Hematopoietic multipotent progenitor cell treated with erythropoietin and hydrocortisone succinate and interleukin-3 and kit ligand, for 4 days (in vitro differentiated cells): ENCODE results near the gene RPS29.
"Not testable (repeated sequence)": the region's sequence is repeated elsewhere in the genome, so short reads cannot be mapped to it uniquely, and the experiment has no call there.

Experiments
- DNase-seq: peaks from one replicate; pipeline ENCODE4 v3.0.0-alpha.2; 2015

RPS29 gene

DNA sequence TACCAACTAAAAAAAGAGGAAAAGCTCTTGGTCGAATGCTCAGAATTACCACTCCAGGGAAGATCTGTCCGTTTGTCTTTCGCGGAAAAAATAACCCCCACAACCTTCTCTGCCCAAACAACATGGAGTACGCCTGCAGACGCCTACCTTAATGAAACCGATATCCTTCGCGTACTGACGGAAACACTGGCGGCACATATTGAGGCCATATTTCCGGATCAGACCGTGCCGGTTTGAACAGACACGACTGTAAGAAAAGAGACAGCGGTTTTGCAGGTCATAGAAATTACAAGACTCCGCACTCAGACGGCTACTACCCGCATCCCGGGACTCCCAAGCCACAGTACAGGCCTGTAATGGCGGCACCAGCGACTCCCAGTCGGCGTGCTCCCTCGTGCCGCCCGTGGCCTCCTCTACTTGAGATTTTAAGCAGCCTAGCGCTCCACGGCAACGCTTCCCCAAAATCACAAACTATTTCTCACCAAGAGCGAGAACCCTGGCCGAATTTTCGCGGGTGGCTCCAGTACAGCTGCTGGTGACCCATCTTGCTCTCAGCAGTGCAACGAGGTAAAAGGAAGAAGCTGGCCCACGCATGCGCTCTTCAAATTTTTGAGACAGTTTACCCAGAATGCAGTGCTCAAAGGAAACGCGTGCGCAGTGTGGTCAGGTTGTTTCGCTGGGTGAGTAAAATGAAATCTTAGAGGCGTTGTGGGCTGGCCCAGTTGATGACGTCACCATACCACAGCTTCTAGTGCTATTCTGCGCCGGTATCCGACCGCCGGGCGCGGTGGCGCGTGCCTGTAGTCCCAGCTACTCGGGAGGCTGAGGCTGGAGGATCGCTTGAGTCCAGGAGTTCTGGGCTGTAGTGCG lies at the start of gene RPS29:
TSS of gene RPS29 (minus strand) at position 578 of the 870 bp plus-strand sequence. CDS start at position 544, 34 bp downstream.
- peak; percentile 99 for DNase-seq

DNA sequence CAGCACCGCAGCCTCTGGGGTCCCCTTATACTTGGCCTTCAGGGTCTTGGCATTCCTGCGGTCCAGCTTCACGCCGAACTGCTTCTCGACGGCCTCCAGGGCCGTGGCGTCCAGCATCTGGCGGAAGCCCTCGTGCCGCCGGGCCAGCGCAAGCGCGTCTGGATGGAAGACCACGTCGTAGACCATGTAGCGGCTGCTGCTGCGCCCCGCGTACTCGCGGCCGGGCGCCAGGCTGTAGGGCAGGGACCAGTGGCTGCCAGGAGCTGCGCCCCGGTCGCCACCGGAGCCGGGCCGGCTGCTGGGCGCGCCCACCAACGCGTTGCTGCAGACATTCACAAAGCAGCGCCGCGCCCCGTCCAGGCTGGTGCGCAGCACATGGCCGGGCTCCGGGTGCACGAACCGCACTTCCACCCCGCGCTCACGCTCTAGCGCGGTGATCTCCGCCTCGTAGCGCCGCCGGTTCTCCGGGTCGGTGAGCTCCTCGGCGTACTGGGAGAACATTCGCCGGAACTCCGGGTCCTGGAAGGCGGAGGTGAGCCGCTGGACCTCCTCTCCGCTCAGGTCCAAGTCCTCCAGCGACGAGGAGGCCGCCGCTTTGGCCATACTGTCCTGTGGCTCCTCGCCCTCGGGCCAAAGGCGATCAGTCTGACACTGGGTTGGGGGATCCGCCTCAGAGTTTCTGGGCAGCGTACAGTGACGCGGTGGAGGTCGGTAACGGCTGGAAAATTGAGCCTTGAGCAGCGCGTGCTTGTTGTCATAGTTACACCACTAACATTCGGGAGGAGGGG lies 48.6 kb upstream of the RPS29 start, which contains the start of gene DNAAF2:
TSS of gene DNAAF2 (minus strand) at position 698 of the 788 bp plus-strand sequence. CDS start at position 603, 95 bp downstream.
- DNase-seq: peak; percentile 83

DNA sequence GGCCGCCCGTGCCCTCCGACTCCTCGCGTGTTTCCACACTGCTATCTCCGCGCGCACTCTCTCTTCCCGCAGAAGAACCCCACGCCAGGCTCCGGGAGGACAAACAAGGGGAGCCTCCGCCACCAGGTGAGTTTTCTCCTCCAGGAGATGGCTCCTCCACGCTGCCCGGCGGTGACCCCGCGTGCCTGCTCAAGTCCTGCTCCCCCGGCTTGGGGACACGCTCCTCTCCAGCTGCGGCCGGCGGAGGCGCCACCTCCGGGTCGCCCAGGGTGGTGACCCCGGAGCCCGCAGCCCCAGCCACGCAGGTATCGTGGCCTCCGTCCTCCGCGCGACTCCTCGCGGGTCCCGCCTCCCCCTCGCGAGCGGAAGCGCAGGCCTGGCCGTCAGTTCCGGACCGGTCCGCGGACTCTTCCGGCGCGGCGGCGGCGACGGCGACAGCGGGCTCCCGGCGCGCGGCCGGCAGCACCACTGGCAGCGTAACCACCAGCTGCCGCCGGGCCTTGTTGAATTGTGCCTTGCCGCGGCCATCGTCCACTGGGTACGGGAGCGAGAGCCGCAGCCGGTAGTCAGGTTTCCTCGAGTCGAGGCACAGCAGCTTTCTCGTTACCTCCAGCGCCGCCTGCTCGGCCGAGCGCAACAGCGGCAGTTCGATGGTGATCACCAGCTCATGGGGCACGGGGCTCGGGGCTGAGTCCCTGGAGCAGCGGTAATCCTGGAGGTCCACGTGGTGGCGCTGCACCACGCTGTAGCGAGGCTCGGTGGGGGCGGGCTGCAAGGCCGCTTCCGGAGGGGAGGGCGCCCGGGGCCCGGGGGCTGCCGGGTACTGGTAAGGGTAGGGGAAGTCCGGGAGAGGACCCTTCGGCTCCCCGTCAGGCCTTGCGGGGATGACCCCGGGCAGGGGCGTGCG lies 47.7 kb upstream of the RPS29 start:
- DNase-seq: peak; percentile 98

DNA sequence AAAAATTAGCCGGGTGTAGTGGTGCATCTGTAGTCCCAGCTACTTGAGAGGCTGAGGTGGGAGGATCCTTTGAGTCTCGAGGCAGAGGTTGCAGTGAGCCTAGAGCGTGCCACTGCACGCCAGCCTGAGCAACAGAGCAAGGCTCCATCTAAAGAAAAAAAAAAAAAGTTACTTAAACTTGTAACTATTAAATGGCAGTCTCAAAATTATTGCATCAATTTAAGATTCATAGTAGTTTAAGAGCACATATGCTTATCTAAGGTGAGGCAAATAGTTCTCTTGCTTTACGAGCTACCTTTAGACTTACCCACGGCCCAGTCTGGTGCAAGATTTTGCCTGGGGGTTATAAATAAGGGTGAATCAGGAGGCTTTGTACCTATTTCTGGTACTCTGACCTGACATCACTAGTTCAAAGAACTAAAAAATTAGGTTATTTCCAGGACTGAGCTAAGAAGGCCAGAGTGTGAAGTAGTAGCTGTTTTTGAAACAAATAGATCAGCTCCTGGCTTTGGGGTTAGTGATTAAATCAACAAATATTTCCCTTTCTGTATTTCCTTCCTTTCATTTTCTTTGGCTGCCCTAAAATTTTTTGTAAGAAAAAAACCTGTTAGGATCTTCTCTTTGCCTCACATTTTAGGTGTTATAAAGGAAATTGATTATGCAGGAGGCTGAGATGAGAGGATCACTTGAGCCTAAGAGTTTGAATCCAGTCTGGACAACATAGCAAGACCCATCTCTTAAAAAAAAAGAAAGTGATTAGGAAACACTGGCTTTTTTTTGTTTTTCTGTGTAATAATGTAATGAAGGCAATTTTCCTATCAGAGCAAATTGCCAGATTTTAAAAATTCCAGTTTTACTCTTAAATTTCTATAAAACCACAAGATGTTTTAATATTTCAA lies 38.0 kb upstream of the RPS29 start:
- DNase-seq: no peak

DNA sequence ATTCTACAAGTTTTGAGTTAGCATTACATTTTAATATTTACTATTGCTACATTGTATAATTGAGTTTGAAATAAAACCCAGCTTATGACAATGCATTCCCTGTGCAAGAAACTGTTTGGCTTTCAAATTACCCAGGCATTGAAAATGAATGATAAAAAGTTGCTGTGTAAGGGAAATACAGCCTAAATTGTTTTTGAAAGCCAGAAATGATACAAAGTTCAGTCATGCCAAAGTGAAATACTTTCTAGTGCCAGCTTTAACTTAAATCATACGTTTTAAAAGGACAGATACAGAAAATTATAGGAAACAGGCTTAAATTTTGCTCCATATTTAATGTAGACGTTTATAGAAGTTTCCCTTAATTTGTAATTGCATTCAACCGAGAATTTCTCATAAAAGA lies 37.2 kb upstream of the RPS29 start:
- DNase-seq: no peak

DNA sequence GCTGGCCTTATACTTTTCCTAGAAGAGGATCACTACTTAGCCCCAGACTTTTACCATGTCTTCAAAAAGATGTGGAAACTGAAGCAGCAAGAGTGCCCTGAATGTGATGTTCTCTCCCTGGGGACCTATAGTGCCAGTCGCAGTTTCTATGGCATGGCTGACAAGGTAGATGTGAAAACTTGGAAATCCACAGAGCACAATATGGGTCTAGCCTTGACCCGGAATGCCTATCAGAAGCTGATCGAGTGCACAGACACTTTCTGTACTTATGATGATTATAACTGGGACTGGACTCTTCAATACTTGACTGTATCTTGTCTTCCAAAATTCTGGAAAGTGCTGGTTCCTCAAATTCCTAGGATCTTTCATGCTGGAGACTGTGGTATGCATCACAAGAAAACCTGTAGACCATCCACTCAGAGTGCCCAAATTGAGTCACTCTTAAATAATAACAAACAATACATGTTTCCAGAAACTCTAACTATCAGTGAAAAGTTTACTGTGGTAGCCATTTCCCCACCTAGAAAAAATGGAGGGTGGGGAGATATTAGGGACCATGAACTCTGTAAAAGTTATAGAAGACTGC lies 35.9 kb upstream of the RPS29 start:
- DNase-seq: no peak

DNA sequence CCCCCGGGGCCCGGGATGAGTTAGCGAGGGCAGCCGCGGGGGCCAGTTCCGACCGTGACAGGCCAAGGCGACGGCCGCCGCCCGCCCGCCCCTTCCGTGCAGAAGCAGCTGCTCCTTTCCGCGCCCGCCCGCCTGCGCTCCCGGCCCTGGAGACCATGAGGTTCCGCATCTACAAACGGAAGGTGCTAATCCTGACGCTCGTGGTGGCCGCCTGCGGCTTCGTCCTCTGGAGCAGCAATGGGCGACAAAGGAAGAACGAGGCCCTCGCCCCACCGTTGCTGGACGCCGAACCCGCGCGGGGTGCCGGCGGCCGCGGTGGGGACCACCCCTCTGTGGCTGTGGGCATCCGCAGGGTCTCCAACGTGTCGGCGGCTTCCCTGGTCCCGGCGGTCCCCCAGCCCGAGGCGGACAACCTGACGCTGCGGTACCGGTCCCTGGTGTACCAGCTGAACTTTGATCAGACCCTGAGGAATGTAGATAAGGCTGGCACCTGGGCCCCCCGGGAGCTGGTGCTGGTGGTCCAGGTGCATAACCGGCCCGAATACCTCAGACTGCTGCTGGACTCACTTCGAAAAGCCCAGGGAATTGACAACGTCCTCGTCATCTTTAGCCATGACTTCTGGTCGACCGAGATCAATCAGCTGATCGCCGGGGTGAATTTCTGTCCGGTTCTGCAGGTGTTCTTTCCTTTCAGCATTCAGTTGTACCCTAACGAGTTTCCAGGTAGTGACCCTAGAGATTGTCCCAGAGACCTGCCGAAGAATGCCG lies 35.1 kb upstream of the RPS29 start:
- peak; percentile 91 for DNase-seq

DNA sequence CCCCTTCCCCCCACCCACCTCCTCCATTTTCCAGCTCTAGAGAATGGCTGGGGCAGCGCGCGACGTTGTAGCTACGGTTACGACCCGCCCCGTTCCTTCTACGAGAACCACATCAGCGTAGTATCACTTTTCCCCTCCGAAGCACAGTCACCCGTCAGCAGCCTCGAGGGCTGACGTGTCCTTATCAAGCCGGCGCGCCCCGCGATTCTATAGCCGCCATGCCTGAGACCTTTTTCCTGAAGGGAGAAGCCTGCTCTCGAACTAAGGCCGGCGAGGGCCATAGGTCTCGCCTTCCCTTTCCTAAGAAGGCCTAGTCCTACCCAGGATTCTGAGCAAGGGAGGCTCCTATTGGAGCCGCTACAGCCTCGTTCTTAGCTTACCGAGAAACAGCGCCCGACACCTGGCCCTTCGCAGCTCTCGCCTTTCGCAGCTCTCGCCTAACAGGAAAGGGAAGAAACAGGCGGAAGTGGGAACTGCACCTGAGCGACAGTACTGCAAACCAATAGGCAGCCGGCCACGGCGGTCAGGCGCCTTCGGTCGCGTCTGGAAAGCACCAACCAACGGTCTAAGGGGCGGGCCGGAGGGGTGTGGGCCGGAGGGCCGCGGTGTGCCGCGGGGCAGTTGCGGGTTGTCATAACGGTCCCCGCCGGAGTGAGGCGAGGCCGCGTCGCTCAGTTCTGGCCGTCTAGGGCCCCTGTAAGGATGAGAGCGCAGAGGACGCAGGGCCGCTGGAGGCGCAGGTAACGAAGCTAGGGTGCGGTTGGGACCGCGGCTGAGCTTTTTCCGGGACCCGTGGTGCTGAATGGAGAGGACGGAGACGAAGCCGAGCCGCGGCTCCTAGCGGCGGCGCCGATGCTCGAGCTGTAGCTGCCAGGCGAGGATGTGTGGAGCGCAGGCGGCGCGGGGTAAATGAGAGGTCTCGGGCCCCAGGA lies 34.3 kb upstream of the RPS29 start, which contains the start of the genes MGAT2 and RPL36AL:
TSS of gene MGAT2 (plus strand) at position 618 of the 932 bp plus-strand sequence. CDS start 470 bp downstream, outside the sequence.
TSS of gene RPL36AL (minus strand) at position 445 of the 932 bp plus-strand sequence. CDS start 1,522 bp downstream, outside the sequence.
- peak; percentile 99 for DNase-seq

DNA sequence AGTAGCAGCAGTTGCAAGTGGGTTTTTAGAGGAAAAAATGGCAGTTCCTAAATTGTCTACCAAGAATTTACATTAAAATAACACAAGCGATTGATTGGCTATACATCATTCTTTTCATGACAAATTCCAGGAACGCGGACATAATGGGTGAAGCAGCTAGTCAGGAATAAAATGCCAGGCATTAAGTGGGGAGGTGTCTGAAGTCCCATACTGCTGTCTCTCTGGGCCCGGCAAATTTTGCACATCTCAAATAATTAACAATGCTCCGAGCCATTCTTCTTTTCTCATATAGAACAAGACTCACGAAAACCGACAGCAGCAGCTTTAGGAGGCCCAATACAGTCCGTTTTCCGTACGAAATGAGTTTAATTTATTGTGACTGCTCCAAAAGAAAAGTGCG lies 33.5 kb upstream of the RPS29 start:
- DNase-seq: no peak

DNA sequence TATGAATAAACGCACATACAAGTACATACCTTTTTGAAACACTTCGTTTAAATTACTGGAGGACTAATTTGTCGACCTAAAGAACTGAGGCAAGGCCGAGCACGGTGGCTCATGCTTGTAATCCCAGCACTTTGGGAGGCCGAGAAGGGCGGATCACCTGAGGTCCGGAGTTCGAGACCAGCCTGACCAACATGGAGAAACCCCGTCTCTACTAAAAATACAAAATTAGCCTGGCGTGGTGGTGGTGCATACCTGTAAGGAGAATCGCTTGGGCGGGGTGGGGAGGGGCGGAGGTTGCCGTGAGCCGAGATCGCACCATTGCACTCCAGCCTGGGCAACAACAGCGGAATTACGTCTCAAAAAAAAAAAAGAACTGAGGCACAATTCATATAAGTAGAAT lies 33.1 kb upstream of the RPS29 start:
- not testable (repeated sequence) for DNase-seq

DNA sequence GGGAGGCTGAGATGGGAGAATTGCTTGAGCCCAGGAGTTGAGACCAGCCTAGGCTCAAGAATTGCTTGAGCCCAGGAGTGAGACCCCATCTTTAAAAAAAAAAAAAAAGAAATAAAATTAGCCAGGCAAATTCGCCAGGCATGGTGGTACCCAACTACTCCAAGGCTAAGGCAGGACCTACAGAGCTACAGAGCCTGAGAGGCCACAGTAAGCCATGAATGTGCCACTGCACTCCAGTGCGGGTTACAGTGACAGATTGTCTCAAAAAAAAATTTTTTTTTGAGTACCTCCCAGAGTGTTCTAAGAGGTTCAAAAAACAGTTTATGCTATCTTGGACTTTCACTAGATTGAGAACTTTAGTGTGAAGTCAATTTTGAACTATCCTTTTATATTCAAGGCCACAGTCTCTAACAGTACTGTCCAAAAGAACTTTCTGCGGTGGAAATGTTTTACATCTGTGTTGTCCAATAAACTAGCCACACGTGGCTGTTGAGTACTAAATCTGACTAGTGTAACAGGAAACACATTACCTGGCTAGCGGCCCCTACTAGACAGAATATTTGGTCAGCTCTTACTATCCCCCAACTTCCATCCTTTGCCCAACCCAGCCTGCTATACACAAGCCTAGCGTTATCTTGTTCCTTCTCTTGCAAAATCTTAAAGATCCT lies 31.8 kb upstream of the RPS29 start:
- no peak for DNase-seq

DNA sequence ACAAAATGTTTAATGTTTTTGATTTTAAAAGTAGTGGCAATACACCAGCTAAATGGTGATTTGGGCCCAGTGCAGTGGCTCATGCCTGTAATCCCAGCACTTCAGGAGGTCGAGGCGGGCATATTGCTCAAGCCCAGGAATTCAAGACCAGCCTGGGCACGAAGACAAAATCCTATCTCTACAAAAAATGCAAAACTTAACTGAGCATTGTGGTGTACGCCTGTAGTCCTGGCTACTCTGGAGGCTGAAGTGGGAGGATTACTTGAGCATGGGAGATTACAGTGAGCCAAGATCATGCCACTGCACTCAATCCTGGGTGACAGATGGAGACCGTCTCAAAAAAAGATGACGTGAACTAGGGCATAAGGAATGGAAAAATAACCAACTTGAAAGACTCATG lies 29.6 kb upstream of the RPS29 start:
- no peak for DNase-seq

DNA sequence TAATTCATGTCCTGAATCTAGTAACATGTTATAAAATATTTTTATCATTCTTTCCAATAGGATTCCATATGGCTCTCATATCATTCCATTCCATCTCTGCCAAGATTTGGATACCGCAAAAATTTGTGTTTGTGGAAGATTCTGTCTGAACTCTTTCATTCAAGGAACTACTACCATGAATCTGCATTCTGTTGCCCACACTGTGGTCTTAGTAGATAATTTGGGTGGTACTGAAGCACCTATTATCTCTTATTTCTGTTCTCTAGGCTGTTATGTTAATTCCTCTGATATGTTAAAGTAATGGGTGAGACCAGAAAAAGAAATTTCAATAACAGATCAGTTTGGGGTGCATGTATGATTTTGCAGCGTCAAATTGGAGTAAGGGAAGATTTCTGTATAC lies 28.0 kb upstream of the RPS29 start:
- peak; percentile 64 for DNase-seq

DNA sequence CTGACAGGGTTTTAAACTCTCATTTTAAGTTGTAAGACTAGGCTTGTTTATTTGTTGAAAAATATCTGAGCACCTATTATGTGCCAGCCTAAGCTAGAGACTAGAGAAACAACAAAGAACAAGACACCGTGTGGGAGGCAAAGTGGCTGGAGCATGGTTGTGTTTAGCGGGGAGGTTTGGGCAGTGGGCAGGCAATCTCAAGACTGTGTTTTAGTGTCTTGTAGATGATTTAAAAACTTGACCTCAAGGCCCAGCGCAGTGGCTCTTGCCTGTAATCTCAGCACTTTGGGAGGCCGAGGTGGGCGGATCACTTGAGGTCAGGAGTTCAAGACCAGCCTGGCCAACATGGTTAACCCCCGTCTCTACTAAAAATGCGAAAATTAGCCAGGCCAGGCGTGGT lies 26.5 kb upstream of the RPS29 start:
- DNase-seq: no peak

DNA sequence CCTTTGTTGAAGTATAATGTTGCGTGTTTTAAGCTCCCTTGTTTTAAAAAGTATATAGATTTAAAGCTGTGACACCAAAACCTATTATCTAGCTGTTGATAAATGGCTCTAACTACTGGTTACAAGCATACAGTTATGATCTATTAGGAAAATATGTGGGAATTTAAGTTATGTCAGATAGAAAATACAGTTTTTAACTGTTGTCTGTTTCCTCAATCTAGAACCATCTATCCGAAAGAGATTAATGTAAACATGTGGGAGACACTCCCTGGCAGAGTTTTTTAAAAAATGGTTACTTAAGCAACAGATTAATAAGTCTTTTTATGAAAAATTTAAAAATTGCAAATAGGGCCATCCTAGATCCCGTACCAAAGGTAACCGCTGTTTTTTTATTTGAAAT lies 26.1 kb upstream of the RPS29 start:
- DNase-seq: no peak

DNA sequence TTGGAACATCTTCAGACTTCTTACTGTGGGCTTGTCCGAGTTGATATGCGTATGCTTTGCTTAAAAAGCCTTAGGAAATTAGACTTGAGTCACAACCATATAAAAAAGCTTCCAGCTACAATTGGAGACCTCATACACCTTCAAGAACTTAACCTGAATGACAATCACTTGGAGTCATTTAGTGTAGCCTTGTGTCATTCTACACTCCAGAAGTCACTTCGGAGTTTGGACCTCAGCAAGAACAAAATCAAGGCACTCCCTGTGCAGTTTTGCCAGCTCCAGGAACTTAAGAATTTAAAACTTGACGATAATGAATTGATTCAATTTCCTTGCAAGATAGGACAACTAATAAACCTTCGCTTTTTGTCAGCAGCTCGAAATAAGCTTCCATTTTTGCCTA lies 21.4 kb upstream of the RPS29 start:
- DNase-seq: no peak

DNA sequence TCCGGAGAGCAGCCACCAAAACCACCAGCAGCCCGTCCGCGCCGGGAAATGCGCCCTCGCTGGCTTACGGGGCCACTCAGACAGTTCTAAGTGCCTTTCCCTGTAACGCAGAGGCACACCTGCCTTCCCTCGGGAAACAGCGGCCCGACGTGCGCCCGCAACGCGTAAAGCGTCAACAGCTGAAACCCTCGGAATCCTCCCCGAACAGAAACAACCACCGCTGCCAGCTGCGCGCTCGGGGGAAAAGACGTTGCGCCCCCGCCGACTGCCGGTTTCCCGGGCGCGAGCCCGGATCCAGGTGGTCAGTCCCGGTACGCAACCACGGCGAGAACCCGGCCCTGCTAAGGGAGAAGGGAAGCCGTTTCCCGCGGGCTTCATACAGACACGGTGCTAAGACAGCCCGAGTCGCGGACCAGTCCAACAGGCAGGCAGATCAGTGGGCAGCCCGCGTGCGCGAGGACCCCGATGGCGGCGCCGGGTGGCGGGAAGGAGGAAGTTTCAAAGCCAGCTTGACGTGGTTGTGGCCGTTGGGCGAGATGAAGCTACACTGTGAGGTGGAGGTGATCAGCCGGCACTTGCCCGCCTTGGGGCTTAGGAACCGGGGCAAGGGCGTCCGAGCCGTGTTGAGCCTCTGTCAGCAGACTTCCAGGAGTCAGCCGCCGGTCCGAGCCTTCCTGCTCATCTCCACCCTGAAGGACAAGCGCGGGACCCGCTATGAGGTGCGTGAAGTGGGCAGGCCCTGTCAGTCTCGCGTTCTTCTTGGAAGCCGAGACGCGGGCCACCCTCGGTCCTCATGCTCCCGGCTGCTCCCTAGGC lies 12.5 kb upstream of the RPS29 start, which contains the start of gene LRR1:
TSS of gene LRR1 (plus strand) at position 456 of the 816 bp plus-strand sequence. CDS start at position 537, 81 bp downstream.
- peak; percentile 93 for DNase-seq

DNA sequence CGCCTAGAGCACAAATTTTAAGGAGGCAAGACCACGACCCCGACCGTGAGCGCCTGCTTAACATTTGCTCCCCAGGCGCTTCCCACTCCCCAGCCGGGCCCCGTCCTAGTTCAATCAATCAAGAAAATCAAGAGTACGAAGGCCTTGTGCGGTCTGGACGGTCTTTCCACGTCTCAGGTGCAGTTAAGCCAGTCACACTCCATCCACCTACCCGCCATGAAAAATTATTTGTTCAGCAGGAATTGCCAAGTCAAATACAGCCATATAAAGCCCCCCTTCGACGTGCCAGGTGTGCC lies 12.0 kb upstream of the RPS29 start:
- peak; percentile 57 for DNase-seq
